ENCODE measurements around the gene CACHD1.

The CACHD1 gene

DNA sequence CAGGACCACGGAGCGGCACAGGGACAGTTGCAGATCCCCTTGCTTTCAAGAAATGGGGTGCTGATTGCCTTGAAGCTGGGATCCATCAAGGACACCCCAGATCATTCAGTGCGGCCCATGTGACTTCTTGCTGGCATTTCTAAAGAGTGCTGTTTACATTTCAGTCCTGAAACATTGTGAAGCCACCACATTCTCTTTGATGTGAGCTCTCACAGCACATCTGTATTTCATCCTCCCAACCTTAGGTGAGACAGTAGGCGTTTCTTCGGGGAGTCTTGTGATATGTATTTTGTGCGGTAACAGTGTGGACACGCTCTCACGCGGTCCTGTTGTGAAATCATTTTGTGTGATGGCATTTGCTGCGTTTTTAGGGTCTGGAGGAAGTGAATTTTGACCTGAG, 57.2 kb downstream of the CACHD1 start:
- TF ChIP-seq, protein P1, sequence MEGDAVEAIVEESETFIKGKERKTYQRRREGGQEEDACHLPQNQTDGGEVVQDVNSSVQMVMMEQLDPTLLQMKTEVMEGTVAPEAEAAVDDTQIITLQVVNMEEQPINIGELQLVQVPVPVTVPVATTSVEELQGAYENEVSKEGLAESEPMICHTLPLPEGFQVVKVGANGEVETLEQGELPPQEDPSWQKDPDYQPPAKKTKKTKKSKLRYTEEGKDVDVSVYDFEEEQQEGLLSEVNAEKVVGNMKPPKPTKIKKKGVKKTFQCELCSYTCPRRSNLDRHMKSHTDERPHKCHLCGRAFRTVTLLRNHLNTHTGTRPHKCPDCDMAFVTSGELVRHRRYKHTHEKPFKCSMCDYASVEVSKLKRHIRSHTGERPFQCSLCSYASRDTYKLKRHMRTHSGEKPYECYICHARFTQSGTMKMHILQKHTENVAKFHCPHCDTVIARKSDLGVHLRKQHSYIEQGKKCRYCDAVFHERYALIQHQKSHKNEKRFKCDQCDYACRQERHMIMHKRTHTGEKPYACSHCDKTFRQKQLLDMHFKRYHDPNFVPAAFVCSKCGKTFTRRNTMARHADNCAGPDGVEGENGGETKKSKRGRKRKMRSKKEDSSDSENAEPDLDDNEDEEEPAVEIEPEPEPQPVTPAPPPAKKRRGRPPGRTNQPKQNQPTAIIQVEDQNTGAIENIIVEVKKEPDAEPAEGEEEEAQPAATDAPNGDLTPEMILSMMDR (IDR thresholded peaks at IDR 0.05; ENCODE audit: control extremely low read depth, extremely low read depth, low read depth, missing control alignments) = no peak
- POLR2A ChIA-PET = no interaction called here
- CTCF ChIA-PET = no interaction called here
- no peak for DNase-seq (ENCODE audit: extremely low spot score)

DNA sequence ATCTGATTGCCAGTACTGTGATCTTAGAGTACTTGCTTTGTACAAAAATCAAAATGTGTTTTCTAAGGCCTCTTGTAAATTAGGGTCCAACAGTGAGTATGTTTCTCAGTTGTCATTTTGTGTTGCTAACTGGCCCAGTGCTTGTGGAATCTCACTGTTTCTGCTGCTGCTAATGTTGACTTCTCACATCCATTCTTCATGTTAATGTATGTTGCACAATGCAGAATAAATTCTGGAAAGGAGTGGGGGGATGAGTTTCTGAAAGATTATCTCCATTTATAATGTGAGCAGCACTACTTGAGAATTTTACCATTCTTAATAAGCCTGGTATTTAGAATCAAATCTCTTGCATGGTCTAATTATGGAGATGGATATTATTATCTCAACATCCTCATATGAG, 57.9 kb downstream of the CACHD1 start:
- no peak for DNase-seq (ENCODE audit: extremely low spot score)
- POLR2A ChIA-PET = no interaction called here
- TF ChIP-seq, protein P1 (IDR thresholded peaks at IDR 0.05; ENCODE audit: control extremely low read depth, extremely low read depth, low read depth, missing control alignments) = no peak
- CTCF ChIA-PET = no interaction called here

DNA sequence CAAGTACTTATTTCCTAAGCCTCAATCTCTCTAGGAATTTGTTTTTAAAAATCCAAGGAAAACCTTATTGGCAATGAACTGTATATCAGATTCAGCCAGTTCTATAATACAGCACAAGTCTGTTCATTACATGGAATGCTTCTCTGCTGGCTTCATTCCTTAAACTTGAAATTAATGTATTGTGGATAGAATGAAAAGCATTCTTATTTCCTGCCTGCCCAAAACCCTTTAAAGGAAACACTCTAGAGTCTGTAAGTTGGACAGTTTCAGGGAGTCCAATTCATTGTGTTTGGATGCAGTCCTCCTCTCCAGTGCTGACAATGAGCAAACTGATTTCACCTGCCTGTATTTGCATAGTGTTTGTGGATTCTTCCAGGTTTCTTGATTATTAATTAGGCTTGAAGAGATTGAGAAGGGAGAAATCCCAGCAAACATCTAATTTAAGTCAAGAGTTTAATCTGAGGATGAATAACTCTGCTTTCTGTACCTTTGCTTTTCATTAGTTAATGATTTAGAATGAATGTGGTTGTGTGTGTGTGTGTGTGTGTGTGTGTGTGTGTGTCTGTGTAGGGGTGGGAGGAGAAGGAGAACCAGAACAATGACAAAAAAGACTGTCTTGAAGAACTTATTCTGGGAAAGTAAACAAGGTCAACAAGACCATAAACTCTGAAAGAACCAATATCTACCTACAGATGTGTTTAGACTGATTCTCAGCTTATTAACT, 61.2 kb downstream of the CACHD1 start:
- POLR2A ChIA-PET = no interaction called here
- CTCF ChIA-PET = no interaction called here
- DNase-seq (ENCODE audit: extremely low spot score) = no peak
- TF ChIP-seq, protein P1 (IDR thresholded peaks at IDR 0.05; ENCODE audit: control extremely low read depth, extremely low read depth, low read depth, missing control alignments) = no peak

DNA sequence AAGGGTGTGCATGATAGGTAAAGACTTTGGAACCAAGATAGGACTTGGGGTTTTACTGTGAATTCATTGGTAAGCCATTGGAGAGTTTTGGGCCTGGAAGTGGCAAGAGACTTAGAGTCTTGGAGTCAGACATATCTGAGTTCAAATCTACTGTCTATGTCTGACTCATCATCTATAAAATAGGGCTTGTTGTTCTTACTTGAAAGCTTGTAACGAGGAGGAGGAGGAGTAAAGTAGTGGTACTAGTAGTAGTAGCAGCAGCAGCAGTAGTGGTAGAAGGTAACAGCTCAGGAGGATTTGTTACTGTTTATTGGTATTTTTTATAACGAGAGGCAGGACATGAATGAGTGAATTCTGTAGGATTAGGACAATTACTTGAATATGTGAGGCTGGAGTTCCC, 62.7 kb downstream of the CACHD1 start:
- POLR2A ChIA-PET = no interaction called here
- TF ChIP-seq, protein P1 (IDR thresholded peaks at IDR 0.05; ENCODE audit: control extremely low read depth, extremely low read depth, low read depth, missing control alignments) = no peak
- no peak for DNase-seq (ENCODE audit: extremely low spot score)
- CTCF ChIA-PET = no interaction called here

DNA sequence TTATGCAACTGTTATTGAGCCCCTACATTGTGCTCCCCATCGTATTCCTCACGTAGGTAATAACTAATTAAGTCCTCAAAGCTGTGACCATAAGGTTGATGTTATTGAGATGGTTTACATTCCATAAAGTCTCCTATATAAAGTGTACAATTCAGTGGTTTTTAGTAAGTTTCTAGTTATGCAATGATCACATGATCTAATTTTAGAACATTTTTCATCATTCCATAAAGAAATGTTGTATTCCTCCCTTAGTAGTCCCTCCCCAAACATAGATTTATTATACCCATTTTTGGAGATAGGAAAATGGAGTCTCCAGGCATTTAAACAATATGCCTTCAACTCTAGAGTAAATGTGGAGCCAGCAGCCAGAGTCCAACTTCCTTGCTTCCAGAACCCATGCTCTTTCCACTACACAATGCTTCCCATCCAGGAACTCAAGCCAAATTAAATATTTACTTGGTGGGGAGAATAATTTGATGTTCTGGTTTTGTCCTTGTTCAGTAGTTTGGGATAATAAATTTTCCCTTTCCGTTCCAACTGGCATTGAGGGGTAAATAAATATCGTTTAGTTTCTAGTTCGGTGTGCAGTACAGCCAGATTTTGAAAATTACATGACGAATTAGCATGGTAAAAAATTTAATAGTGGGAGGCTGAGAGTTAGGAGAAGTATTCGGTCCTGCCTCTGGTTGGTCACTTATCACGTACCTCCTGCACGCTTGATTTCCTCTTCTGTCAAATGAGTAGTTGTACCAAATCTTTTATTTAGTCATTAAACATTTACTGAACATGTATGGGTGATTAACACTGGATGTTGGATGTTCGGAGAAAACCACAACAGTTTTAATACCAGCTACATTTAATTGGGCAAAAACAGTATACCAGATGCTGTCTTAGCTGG, 66.3 kb downstream of the CACHD1 start:
- ChIA-PET POLR2A (no interaction called here), CTCF (no interaction called here)
- TF ChIP-seq, protein P1 (IDR thresholded peaks at IDR 0.05; ENCODE audit: control extremely low read depth, extremely low read depth, low read depth, missing control alignments) = no peak
- DNase-seq (ENCODE audit: extremely low spot score) = no peak

DNA sequence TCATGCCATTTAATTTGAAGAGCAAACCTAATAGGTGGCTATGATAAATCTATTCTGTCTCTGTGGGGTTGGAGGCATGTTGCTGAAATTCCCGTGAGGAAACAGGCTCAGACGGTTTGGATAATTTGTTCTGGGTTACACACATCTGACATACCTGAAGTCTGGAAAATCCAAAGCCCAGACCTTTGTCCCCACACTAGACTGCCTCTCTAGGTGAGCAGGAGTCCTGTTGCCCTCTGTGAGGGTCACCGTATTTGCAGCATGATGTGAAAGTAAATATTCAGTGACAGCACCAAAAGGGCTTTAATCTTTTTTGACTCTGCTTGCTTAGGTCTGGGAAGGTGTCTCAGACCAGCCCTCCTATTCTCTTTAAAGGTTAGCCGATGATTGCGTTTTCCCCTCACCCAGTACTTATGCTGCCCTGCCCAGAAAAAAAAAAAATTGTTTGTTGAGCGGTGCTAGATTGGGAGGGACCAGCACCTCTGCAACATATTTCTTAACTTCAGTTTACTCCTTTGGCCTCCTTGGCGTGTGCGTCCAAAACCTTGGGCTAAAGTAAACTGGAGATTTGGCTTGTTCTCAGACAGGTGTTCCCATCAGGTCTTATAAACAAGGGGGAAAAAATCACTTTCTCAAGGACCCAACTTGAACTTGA, 67.0 kb downstream of the CACHD1 start:
- ChIA-PET POLR2A (no interaction called here), CTCF (interaction anchor here (0.9 kb wide), 1 partner anchor 36 kb away, joined by 3 read pairs; no protein-coding TSS in a partner anchor)
- no peak for DNase-seq (ENCODE audit: extremely low spot score)
- TF ChIP-seq, protein P1 (IDR thresholded peaks at IDR 0.05; ENCODE audit: control extremely low read depth, extremely low read depth, low read depth, missing control alignments) = no peak
